ENCODE results near the gene CAB39L. TPM values are rescaled to one million over a fixed set of nuclear protein-coding genes. Genes with fewer than 3 reads are reported as not detected.

CAB39L gene
- total RNA-seq, 1 experiment from 2014 or later: 3.2 TPM

- no TSS peak for BruUV-seq (replicated peaks)
- no peak overlapping the region for H3K27ac Mint-ChIP-seq (ENCODE audit: unreplicated experiment)
- no peaks in the 10 kb centered on the region for H3K9me3 Mint-ChIP-seq (ENCODE audit: low read depth, unreplicated experiment)
- CTCF ChIA-PET: no interaction called here
- H3K4me3 Mint-ChIP-seq (ENCODE audit: low read depth, unreplicated experiment): no peak overlapping the region
- TF ChIP-seq CTCF (IDR thresholded peaks at IDR 0.05; ENCODE audit: unreplicated experiment): no peak
- DNase-seq: no peak
- H3K27me3 Mint-ChIP-seq (ENCODE audit: unreplicated experiment): no peaks in the 10 kb centered on the region
- intact Hi-C loops (cut with micrococcal nuclease; ENCODE audit: unreplicated experiment): no loop called here
- no peaks in the 10 kb centered on the region for H3K4me1 Mint-ChIP-seq (ENCODE audit: low read depth, unreplicated experiment)
- H3K36me3 Mint-ChIP-seq (ENCODE audit: insufficient read depth, unreplicated experiment): no peaks in the 10 kb centered on the region
These were observed 74.0 kb downstream of the CAB39L start for GRCh38 chr13:49369866-49370265.

GRCh38 chr13:49368688-49369087, 75.2 kb downstream of the CAB39L start:
- no peak for TF ChIP-seq CTCF (IDR thresholded peaks at IDR 0.05; ENCODE audit: unreplicated experiment)
- Mint-ChIP-seq H3K27ac (ENCODE audit: unreplicated experiment) (no peak overlapping the region), H3K4me1 (ENCODE audit: low read depth, unreplicated experiment) (no peaks in the 10 kb centered on the region), H3K36me3 (ENCODE audit: insufficient read depth, unreplicated experiment) (no peaks in the 10 kb centered on the region), H3K27me3 (ENCODE audit: unreplicated experiment) (no peaks in the 10 kb centered on the region), H3K4me3 (ENCODE audit: low read depth, unreplicated experiment) (no peak overlapping the region), H3K9me3 (ENCODE audit: low read depth, unreplicated experiment) (no peaks in the 10 kb centered on the region)
- no TSS peak for BruUV-seq (replicated peaks)
- CTCF ChIA-PET: no interaction called here
- intact Hi-C loops (cut with micrococcal nuclease; ENCODE audit: unreplicated experiment): no loop called here
- DNase-seq: no peak

- Mint-ChIP-seq H3K4me1 (ENCODE audit: low read depth, unreplicated experiment) (no peaks in the 10 kb centered on the region), H3K27me3 (ENCODE audit: unreplicated experiment) (no peaks in the 10 kb centered on the region), H3K27ac (ENCODE audit: unreplicated experiment) (no peak overlapping the region), H3K36me3 (ENCODE audit: insufficient read depth, unreplicated experiment) (no peaks in the 10 kb centered on the region), H3K4me3 (ENCODE audit: low read depth, unreplicated experiment) (no peak overlapping the region), H3K9me3 (ENCODE audit: low read depth, unreplicated experiment) (no peaks in the 10 kb centered on the region)
- DNase-seq: no peak
- CTCF ChIA-PET: no interaction called here
- no peak for TF ChIP-seq CTCF (IDR thresholded peaks at IDR 0.05; ENCODE audit: unreplicated experiment)
- BruUV-seq (replicated peaks): no TSS peak
- intact Hi-C loops (cut with micrococcal nuclease; ENCODE audit: unreplicated experiment): no loop called here
These were observed 76.0 kb downstream of the CAB39L start for GRCh38 chr13:49367640-49368422.

- H3K27me3 Mint-ChIP-seq (ENCODE audit: unreplicated experiment): no peaks in the 10 kb centered on the region
- no peak overlapping the region for H3K27ac Mint-ChIP-seq (ENCODE audit: unreplicated experiment)
- intact Hi-C loops (cut with micrococcal nuclease; ENCODE audit: unreplicated experiment): no loop called here
- H3K4me3 Mint-ChIP-seq (ENCODE audit: low read depth, unreplicated experiment): no peak overlapping the region
- CTCF ChIA-PET: no interaction called here
- no TSS peak for BruUV-seq (replicated peaks)
- no peaks in the 10 kb centered on the region for H3K9me3 Mint-ChIP-seq (ENCODE audit: low read depth, unreplicated experiment)
- no peak for DNase-seq
- no peak for TF ChIP-seq CTCF (IDR thresholded peaks at IDR 0.05; ENCODE audit: unreplicated experiment)
- H3K4me1 Mint-ChIP-seq (ENCODE audit: low read depth, unreplicated experiment): no peaks in the 10 kb centered on the region
- H3K36me3 Mint-ChIP-seq (ENCODE audit: insufficient read depth, unreplicated experiment): no peaks in the 10 kb centered on the region
These were observed 77.0 kb downstream of the CAB39L start for GRCh38 chr13:49366841-49367240.
